A673 (cell line): ENCODE measurements around the gene ACTMAP. TPM values are rescaled to one million over a fixed set of nuclear protein-coding genes. Genes with fewer than 3 reads are reported as not detected.

ENCODE experiments used
- BruUV-seq: library from RNA; stranded (reverse); fragments of 400-500 nt; replicated peaks from 2 replicates; lab custom pipeline; 2021; lab: Mats Ljungman, UMichigan
- CTCF ChIA-PET: fragments of 300-600 bp; sonication (Branson Sonifier 250); formaldehyde crosslinking; loops from one replicate; lab custom pipeline; 2022; ENCODE audit warnings: antibody characterized with exemption; lab: Charles Lee
- POLR2A ChIA-PET: fragments of 300-600 bp; sonication (Branson Sonifier 250); formaldehyde crosslinking; loops from one replicate; lab custom pipeline; 2022; ENCODE audit warnings: antibody characterized with exemption; ENCODE audit not compliant: low non-redundant PET; lab: Charles Lee
- DNase-seq: peaks from one replicate; pipeline ENCODE4 v3.0.0-alpha.2; 2015; ENCODE audit warnings: low spot score
- H3K27ac ChIP-seq: fragments of 200-600 bp; sonication (generic); 2 replicates; pipeline ENCODE4 v1.5.1; 2016; ENCODE audit warnings: mixed run types, low read depth, mild to moderate bottlenecking, mixed read lengths, antibody characterized with exemption, low read length; ENCODE audit not compliant: poor library complexity, severe bottlenecking
- H3K27me3 ChIP-seq: fragments of 200-600 bp; sonication (generic); replicated peaks from 2 replicates; pipeline ENCODE4 v1.6.1; 2017; ENCODE audit warnings: mixed run types, low read depth, mild to moderate bottlenecking, mixed read lengths, antibody characterized with exemption, low read length; ENCODE audit not compliant: insufficient read depth, poor library complexity
- H3K36me3 ChIP-seq: fragments of 200-600 bp; sonication (generic); 2 replicates; pipeline ENCODE4 v1.6.1; 2016; ENCODE audit warnings: mixed run types, mild to moderate bottlenecking, mixed read lengths, antibody characterized with exemption, low read length; ENCODE audit not compliant: insufficient read depth, poor library complexity, severe bottlenecking
- H3K4me1 ChIP-seq: fragments of 200-600 bp; sonication (generic); 2 replicates; pipeline ENCODE4 v1.6.1; 2017; ENCODE audit warnings: mixed run types, mild to moderate bottlenecking, mixed read lengths, antibody characterized with exemption, low read length; ENCODE audit not compliant: insufficient read depth, poor library complexity, severe bottlenecking
- H3K4me3 ChIP-seq: fragments of 200-600 bp; sonication (generic); 2 replicates; pipeline ENCODE4 v1.5.1; 2016; ENCODE audit warnings: low read depth, mixed run types, mild to moderate bottlenecking, mixed read lengths, low read length; ENCODE audit not compliant: poor library complexity, severe bottlenecking
- H3K9me3 ChIP-seq: fragments of 200-600 bp; sonication (generic); 2 replicates; pipeline ENCODE4 v1.6.1; 2016; ENCODE audit warnings: mixed run types, low read depth, mild to moderate bottlenecking, mixed read lengths, antibody characterized with exemption, low read length; ENCODE audit not compliant: poor library complexity, severe bottlenecking
- CTCF ChIP-seq: fragments of 300-800, 200-600 bp; sonication (generic); conservative IDR thresholded peaks from 2 replicates; pipeline ENCODE4 v1.5.1; 2017; ENCODE audit warnings: low read depth, mild to moderate bottlenecking, antibody characterized with exemption, low read length, moderate library complexity, mixed read lengths
- EZH2 ChIP-seq: fragments of 200-600 bp; sonication (generic); IDR thresholded peaks from 2 replicates; pipeline ENCODE4 v1.6.1; 2017; ENCODE audit warnings: borderline replicate concordance, low read depth, mild to moderate bottlenecking, mixed read lengths, antibody characterized with exemption, low read length; ENCODE audit not compliant: poor library complexity, severe bottlenecking
- intact Hi-C: fragments of 100-400 bp; cut with micrococcal nuclease; formaldehyde crosslinking; loops from one replicate; pipeline ENCODE4 v1.10.0; 2022; ENCODE audit not compliant: unreplicated experiment
- total RNA-seq: library from RNA; stranded (reverse); gene quantifications from 2 replicates; pipeline ENCODE4 v1.2.3, GENCODE V29; 2021

The ACTMAP gene
- total RNA-seq, 1 experiment from 2014 or later, result 17.1 TPM

GRCh38 chr19:40705950-40706619 is 44.2 kb downstream of the ACTMAP start:
- no peak for TF ChIP-seq EZH2
- TF ChIP-seq CTCF, result no peak
- peaks cover 38% of the 10 kb centered on the region for H3K36me3 ChIP-seq
- ChIA-PET CTCF (no interaction called here), POLR2A (no interaction called here)
- no peak overlapping the region for H3K4me3 ChIP-seq
- intact Hi-C loops, result no loop called here
- no peak overlapping the region for H3K27ac ChIP-seq
- no peaks in the 10 kb centered on the region for H3K4me1 ChIP-seq
- no TSS peak for BruUV-seq
- no peak for DNase-seq
- H3K9me3 ChIP-seq, result no peaks in the 10 kb centered on the region
- no peaks in the 10 kb centered on the region for H3K27me3 ChIP-seq

- DNase-seq, result no peak
- H3K4me1 ChIP-seq, result no peaks in the 10 kb centered on the region
- ChIA-PET CTCF (no interaction called here), POLR2A (no interaction called here)
- intact Hi-C loops, result no loop called here
- H3K4me3 ChIP-seq, result no peak overlapping the region
- TF ChIP-seq CTCF, result no peak
- TF ChIP-seq EZH2, result no peak
- no peak overlapping the region for H3K27ac ChIP-seq
- no TSS peak for BruUV-seq
- H3K9me3 ChIP-seq, result no peaks in the 10 kb centered on the region
- no peaks in the 10 kb centered on the region for H3K27me3 ChIP-seq
- peaks cover 35% of the 10 kb centered on the region for H3K36me3 ChIP-seq
Observed at GRCh38 chr19:40705362-40705651, 45.0 kb downstream of the ACTMAP start.

GRCh38 chr19:40704491-40705361 is 45.6 kb downstream of the ACTMAP start:
- H3K27me3 ChIP-seq, result no peaks in the 10 kb centered on the region
- intact Hi-C loops, result no loop called here
- TF ChIP-seq EZH2, result no peak
- no peak for TF ChIP-seq CTCF
- ChIA-PET CTCF (interaction anchor here (0.5 kb wide), 1 partner anchor 82 kb away, joined by 4 read pairs; no protein-coding TSS in a partner anchor), POLR2A (no interaction called here)
- BruUV-seq, result no TSS peak
- DNase-seq, result no peak
- no peak overlapping the region for H3K4me3 ChIP-seq
- peaks cover 34% of the 10 kb centered on the region for H3K36me3 ChIP-seq
- H3K4me1 ChIP-seq, result no peaks in the 10 kb centered on the region
- H3K9me3 ChIP-seq, result no peaks in the 10 kb centered on the region
- no peak overlapping the region for H3K27ac ChIP-seq
